ENCODE measurements around the gene PPARG. TPM values are rescaled to one million over a fixed set of nuclear protein-coding genes. Genes with fewer than 3 reads are reported as not detected.

Gene PPARG
- total and polyA plus RNA-seq, 4 donors: 8.3 to 41.4 (median 26.2) TPM

- Histone ChIP-seq H3K27ac (ENCODE audit: low read depth in 1 of 2, low read length in 1 of 2) (no peak overlapping the region), H3K4me1 (ENCODE audit: control insufficient read depth in 5 of 5, insufficient read depth in 5 of 5, low read length in 5 of 5) (peaks cover 0 to 16% (median 5%) of the 10 kb centered on the region in 5 donors), H3K9ac (ENCODE audit: insufficient read depth in 1 of 2, low read length in 2 of 2) (no peak overlapping the region), H3K27me3 (ENCODE audit: control insufficient read depth in 3 of 3, insufficient read depth in 3 of 3, low read length in 2 of 3) (no peaks in the 10 kb centered on the region), H3K36me3 (ENCODE audit: control insufficient read depth in 4 of 4, insufficient read depth in 4 of 4, low read length in 4 of 4) (no peaks in the 10 kb centered on the region), H3K4me3 (no peak overlapping the region), H3K9me3 (ENCODE audit: control insufficient read depth in 4 of 4, insufficient read depth in 3 of 4, low read length in 3 of 4) (peaks cover 0 to 3% (median 1%) of the 10 kb centered on the region in 4 donors)
- WGBS, 2 donors: 94 to 96% methylated on average over 6 of the region's 6 CpGs
- no peak for TF ChIP-seq CTCF (IDR thresholded peaks at IDR 0.05; ENCODE audit: control extremely low read depth, extremely low read depth)
- ATAC-seq (ENCODE audit: insufficient read depth, low FRiP score) (no peak), DNase-seq (no peak)
These were observed 80.2 kb downstream of the PPARG start for GRCh38 chr3:12369029-12369428.

- ATAC-seq (ENCODE audit: insufficient read depth, low FRiP score) (no peak), DNase-seq (no peak)
- Histone ChIP-seq H3K9me3 (ENCODE audit: control insufficient read depth in 4 of 4, insufficient read depth in 3 of 4, low read length in 3 of 4) (peaks cover 0 to 3% (median 1%) of the 10 kb centered on the region in 4 donors), H3K9ac (ENCODE audit: insufficient read depth in 1 of 2, low read length in 2 of 2) (no peak overlapping the region), H3K4me3 (no peak overlapping the region), H3K4me1 (ENCODE audit: control insufficient read depth in 5 of 5, insufficient read depth in 5 of 5, low read length in 5 of 5) (peaks cover 0 to 16% (median 5%) of the 10 kb centered on the region in 5 donors), H3K27ac (ENCODE audit: low read depth in 1 of 2, low read length in 1 of 2) (peak overlapping the region in 1 of 2 donors; percentile 53), H3K36me3 (ENCODE audit: control insufficient read depth in 4 of 4, insufficient read depth in 4 of 4, low read length in 4 of 4) (no peaks in the 10 kb centered on the region), H3K27me3 (ENCODE audit: control insufficient read depth in 3 of 3, insufficient read depth in 3 of 3, low read length in 2 of 3) (no peaks in the 10 kb centered on the region)
- TF ChIP-seq CTCF (IDR thresholded peaks at IDR 0.05; ENCODE audit: control extremely low read depth, extremely low read depth): no peak
- 90 to 100% methylated on average over 1 of the region's 1 CpG for WGBS, 2 donors
These were observed 80.7 kb downstream of the PPARG start for GRCh38 chr3:12369598-12369997.

DNA sequence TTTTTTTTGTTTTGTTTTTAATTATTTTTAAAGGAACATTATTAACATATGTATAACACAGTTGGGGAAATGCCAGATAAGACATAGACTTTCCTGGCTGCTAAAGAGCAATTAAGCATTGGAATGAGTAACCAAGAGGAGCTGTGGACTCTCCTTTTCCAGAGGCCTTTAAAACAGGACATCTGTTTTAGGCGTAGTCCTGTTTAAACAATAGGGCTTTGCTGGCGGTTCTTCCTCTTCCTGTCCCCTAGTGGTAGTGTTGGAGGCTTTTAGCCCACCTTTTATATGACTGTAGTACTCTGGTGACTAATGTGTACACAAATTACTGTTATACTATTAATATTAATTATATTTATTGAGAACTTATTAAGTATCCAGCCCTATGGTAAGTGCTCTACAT, 81.9 kb downstream of the PPARG start:
- peaks cover 0 to 16% (median 5%) of the 10 kb centered on the region in 5 donors for H3K4me1 ChIP-seq (ENCODE audit: control insufficient read depth in 5 of 5, insufficient read depth in 5 of 5, low read length in 5 of 5)
- no peak for ATAC-seq (ENCODE audit: insufficient read depth, low FRiP score)
- no peaks in the 10 kb centered on the region for H3K27me3 ChIP-seq (ENCODE audit: control insufficient read depth in 3 of 3, insufficient read depth in 3 of 3, low read length in 2 of 3)
- H3K9me3 ChIP-seq (ENCODE audit: control insufficient read depth in 4 of 4, insufficient read depth in 3 of 4, low read length in 3 of 4): peaks cover 0 to 3% (median 0%) of the 10 kb centered on the region in 4 donors
- no peaks in the 10 kb centered on the region for H3K36me3 ChIP-seq (ENCODE audit: control insufficient read depth in 4 of 4, insufficient read depth in 4 of 4, low read length in 4 of 4)
- no peak overlapping the region for H3K27ac ChIP-seq (ENCODE audit: low read depth in 1 of 2, low read length in 1 of 2)
- no peak for DNase-seq
- 58% methylated on average over 2 of the region's 2 CpGs for WGBS, 2 donors
- no peak overlapping the region for H3K9ac ChIP-seq (ENCODE audit: insufficient read depth in 1 of 2, low read length in 2 of 2)
- no peak overlapping the region for H3K4me3 ChIP-seq
- TF ChIP-seq CTCF (IDR thresholded peaks at IDR 0.05; ENCODE audit: control extremely low read depth, extremely low read depth): no peak

All from lung (tissue), 12 donors.